Pancreas (tissue), 10 donors: Measurements from ENCODE around the gene FERMT3. TPM values are rescaled to one million over a fixed set of nuclear protein-coding genes. Genes with fewer than 3 reads are reported as not detected.

ENCODE experiments used
- ATAC-seq, 4 donors: fragments of 200-7000 bp; cut with Tn5 transposase; one replicate each; pipeline versions ENCODE4 v1.8.0 to v1.9.1; 2020; ENCODE audit warnings: mild to moderate bottlenecking in 4 of 4, moderate library complexity in 4 of 4
- DNase-seq, 6 donors: peaks; one replicate each; pipeline ENCODE4 v3.0.0-alpha.2; 2020
- FAIRE-seq: peaks from 2 replicates; lab custom pipeline; 2012; peaks lifted over from hg19 to GRCh38; lab: Jason Lieb, UNC
- H3K27ac ChIP-seq, 4 donors: fragments of 200-600 bp; sonication (generic); 1 replicate in 3 of 4; 2 replicates in 1 of 4; pipeline versions ENCODE4 v1.5.0 to v1.8.0; 2020
- H3K27me3 ChIP-seq, 4 donors: fragments of 200-600 bp; one replicate each; pipeline ENCODE4 v1.8.0; 2021
- H3K36me3 ChIP-seq, 3 donors: fragments of 200-600 bp; sonication (generic) in 1 of 3; one replicate each; pipeline versions ENCODE4 v1.5.0 to v1.8.0; 2020 to 2021
- H3K4me1 ChIP-seq, 3 donors: fragments of 200-600 bp; one replicate each; pipeline ENCODE4 v1.8.0; 2021
- H3K4me3 ChIP-seq, 4 donors: fragments of 200-600 bp; sonication (generic) in 2 of 4; one replicate each; pipeline versions ENCODE4 v1.5.0 to v1.8.0; 2020 to 2021
- H3K9me3 ChIP-seq, 4 donors: fragments of 200-600 bp; one replicate each; pipeline ENCODE4 v1.8.0; 2021
- CTCF ChIP-seq, 4 donors: fragments of 200-600 bp; sonication (generic) in 3 of 4; IDR thresholded peaks; one replicate each; pipeline versions ENCODE4 v1.5.0 to v1.8.0; 2021; ENCODE audit warnings: antibody characterized with exemption in 4 of 4
- WGBS, 2 donors: extraction: QIAGEN DNeasy Blood & Tissue Kit; methylation state at CpG; one replicate each; pipeline ENCODE4 v1.1.7; 2013; 5-methylcytosine and 5-hydroxymethylcytosine counted together
- intact Hi-C, 3 donors: fragments of 100-400 bp; cut with DNase I; formaldehyde crosslinking; loops; one replicate each; pipeline versions ENCODE4 v1.11.1 to v1.14.2; 2022
- polyA plus RNA-seq, 2 donors: library from polyadenylated mRNA; stranded (reverse); fragments of 200-250 nt; gene quantifications; one replicate each; pipeline ENCODE4 v1.2.3, GENCODE V29; 2013
- total RNA-seq, 6 donors: library from RNA; stranded (reverse); fragmentation: NEBNext Ultra II Directional in 4 of 6; extraction: Animal tissue kit (Norgen Biotek cat#: 25700) in 4 of 6; gene quantifications; one replicate each; pipeline versions ENCODE4 v1.2.1 to v1.2.4, GENCODE V29; 2021 to 2023
- donor health status: healthy with polysubstance abuse.
- donor health status: DM: no; HTN: no; CAD: no; lungs with moderate emphysema.
- donor health status: DM: no; HTN: no; CAD: no.
- donor health status: control.
- donor health status: control.
- donor health status: Bipolar disorder and iron deficiency.
- donor health status: DM: yes; HTN: yes; CAD: no.
- donor health status: DM: no; HTN: no; CAD: no.
- donor health status: DM: no; HTN: no; CAD: no.
- donor health status: DM: yes; HTN: yes; CAD: no.

FERMT3 gene
- total and polyA plus RNA-seq, 8 donors, result 1.9 to 16.3 (median 9.1) TPM

- Histone ChIP-seq H3K4me3 (no peak overlapping the region), H3K27me3 (no peaks in the 10 kb centered on the region), H3K36me3 (peaks cover 0 to 12% (median 0%) of the 10 kb centered on the region in 3 donors), H3K4me1 (peaks cover 0 to 4% (median 4%) of the 10 kb centered on the region in 3 donors), H3K27ac (no peak overlapping the region), H3K9me3 (no peaks in the 10 kb centered on the region)
- FAIRE-seq (no peak), ATAC-seq (no peak), DNase-seq (no peak)
- intact Hi-C loops, result no loop called here
- 61 to 65% methylated on average over 5 of the region's 5 CpGs for WGBS, 2 donors
- TF ChIP-seq CTCF (IDR thresholded peaks at IDR 0.05), result no peak
Measured at GRCh38 chr11:64253481-64253880, 47.0 kb downstream of the FERMT3 start.

GRCh38 chr11:64254326-64254725 lies 47.8 kb downstream of the FERMT3 start:
- no peak for DNase-seq
- no peak for TF ChIP-seq CTCF (IDR thresholded peaks at IDR 0.05)
- Histone ChIP-seq H3K36me3 (peaks cover 0 to 19% (median 0%) of the 10 kb centered on the region in 3 donors), H3K27ac (no peak overlapping the region), H3K9me3 (no peaks in the 10 kb centered on the region), H3K4me3 (no peak overlapping the region), H3K4me1 (peaks cover 0 to 4% (median 4%) of the 10 kb centered on the region in 3 donors), H3K27me3 (no peaks in the 10 kb centered on the region)
- intact Hi-C loops, result no loop called here
- no peak for FAIRE-seq
- ATAC-seq, result no peak
- WGBS, 2 donors, result 84 to 90% methylated on average over 7 of the region's 7 CpGs

GRCh38 chr11:64255135-64256128 lies 48.9 kb downstream of the FERMT3 start:
- DNase-seq, result no peak
- H3K27ac ChIP-seq, result no peak overlapping the region
- H3K36me3 ChIP-seq, result peaks cover 0 to 19% (median 0%) of the 10 kb centered on the region in 3 donors
- no peaks in the 10 kb centered on the region for H3K27me3 ChIP-seq
- H3K4me1 ChIP-seq, result peaks cover 0 to 4% (median 4%) of the 10 kb centered on the region in 3 donors
- TF ChIP-seq CTCF (IDR thresholded peaks at IDR 0.05), result no peak
- 91 to 94% methylated on average over 35 of the region's 35 CpGs for WGBS, 2 donors
- no peak for FAIRE-seq
- H3K9me3 ChIP-seq, result no peaks in the 10 kb centered on the region
- intact Hi-C loops, result no loop called here
- H3K4me3 ChIP-seq, result no peak overlapping the region
- no peak for ATAC-seq

- intact Hi-C loops, result no loop called here
- no peaks in the 10 kb centered on the region for H3K9me3 ChIP-seq
- peaks cover 0 to 4% (median 0%) of the 10 kb centered on the region in 3 donors for H3K4me1 ChIP-seq
- FAIRE-seq (no peak), ATAC-seq (no peak), DNase-seq (peak in 3 of 6 donors; percentile 35 to 67 (median 50))
- TF ChIP-seq CTCF (IDR thresholded peaks at IDR 0.05), result no peak
- 91 to 92% methylated on average over 15 of the region's 15 CpGs for WGBS, 2 donors
- no peak overlapping the region for H3K4me3 ChIP-seq
- no peak overlapping the region for H3K27ac ChIP-seq
- H3K36me3 ChIP-seq, result peaks cover 0 to 19% (median 0%) of the 10 kb centered on the region in 3 donors
- H3K27me3 ChIP-seq, result no peaks in the 10 kb centered on the region
Measured at GRCh38 chr11:64256300-64256699, 49.8 kb downstream of the FERMT3 start.
